Endometrial microvascular endothelial cells (primary cell): ENCODE measurements around the gene ARPP19. TPM values are rescaled to one million over a fixed set of nuclear protein-coding genes. Genes with fewer than 3 reads are reported as not detected.
"Not testable (repeated sequence)": the region's sequence is repeated elsewhere in the genome, so short reads cannot be mapped to it uniquely, and the experiment has no call there.

Experiments
- in situ Hi-C: cut with HindIII; loops from 2 replicates; pipeline ENCODE4 v1.10.0; 2017; ENCODE audit warnings: low sequenced_read_pairs, low pct_unique_long_range_greater_than_20kb; ENCODE audit errors: inconsistent ontology term
- total RNA-seq: library from RNA; depleted of rRNA; stranded (reverse); fragments of >200 nt; gene quantifications from one replicate; pipeline ENCODE4 v1.2.3, GENCODE V29; 2015; ENCODE audit errors: inconsistent ontology term

The ARPP19 gene, protein sequence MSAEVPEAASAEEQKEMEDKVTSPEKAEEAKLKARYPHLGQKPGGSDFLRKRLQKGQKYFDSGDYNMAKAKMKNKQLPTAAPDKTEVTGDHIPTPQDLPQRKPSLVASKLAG
- total RNA-seq = 123 TPM

DNA sequence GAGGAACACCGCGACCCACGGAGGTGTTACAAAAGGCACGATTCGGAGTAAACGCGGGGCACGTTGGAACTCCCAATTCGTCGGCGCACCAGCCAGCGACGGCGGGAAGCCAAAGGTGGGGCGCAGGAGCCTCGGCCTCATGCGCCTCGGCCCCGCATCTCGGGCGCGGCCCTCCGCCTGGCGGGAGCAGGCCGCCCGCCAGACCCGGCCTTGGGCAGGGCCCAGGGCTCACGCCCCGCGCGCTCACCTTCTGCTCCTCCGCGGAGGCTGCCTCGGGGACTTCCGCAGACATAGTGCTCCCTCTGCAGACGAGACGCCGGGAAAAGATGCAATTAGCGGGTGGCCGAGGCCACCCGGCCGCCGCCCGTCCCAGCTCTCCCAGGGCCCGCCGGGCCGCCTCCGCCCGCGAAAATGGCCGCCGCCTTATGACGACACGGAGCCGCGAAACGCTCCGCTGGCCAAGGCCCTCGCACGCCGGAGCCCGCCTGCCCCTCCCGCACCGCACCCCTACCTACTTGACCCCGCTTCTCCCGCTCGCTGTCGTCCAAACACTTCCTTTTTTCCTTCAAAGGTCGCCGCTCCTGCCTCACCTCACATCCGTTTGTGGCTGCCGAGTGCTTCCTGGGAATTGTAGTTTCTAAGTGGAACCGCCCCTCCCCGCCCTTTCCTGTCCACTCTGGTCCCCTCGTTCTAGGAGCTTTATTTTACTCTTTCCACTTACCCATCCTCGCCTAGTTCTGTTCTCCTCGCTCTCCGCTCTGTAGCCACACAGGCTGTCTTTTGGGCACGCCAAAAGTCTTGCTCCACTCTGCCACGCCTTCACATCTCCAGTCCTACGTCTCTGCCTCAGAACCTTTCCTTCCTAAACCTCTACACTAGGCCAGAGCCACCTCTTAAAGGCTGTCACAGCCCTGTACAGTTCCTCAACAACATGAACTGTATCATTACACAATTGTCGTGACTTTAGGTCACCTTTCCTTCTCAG is at the start of gene ARPP19:
TSS of gene ARPP19 (minus strand) at position 430 of the 985 bp plus-strand sequence. CDS start at position 292, 138 bp downstream.
- in situ Hi-C loops = no loop called here

- in situ Hi-C loops = no loop called here
These were observed 48.2 kb upstream of the ARPP19 start for GRCh38 chr15:52617026-52617425.

DNA sequence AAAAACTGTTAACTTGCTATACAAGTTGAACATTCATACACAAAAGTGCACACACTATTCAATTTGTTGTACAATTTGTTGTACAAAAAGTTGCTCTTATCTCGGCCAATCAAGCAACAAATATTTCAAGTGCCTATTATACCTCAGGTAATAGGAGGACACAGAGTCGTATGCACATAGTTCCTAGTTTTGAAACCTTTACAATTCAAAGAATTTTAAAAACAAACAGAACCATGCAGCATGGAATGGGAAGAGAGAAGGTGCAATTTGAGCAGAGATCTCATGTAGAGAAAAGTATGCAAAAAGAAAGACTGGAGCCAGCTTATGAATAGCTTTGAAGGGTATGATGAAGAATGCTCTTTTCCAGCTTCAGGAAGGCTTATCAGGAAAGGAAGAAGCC is 46.5 kb upstream of the ARPP19 start:
- in situ Hi-C loops = no loop called here

DNA sequence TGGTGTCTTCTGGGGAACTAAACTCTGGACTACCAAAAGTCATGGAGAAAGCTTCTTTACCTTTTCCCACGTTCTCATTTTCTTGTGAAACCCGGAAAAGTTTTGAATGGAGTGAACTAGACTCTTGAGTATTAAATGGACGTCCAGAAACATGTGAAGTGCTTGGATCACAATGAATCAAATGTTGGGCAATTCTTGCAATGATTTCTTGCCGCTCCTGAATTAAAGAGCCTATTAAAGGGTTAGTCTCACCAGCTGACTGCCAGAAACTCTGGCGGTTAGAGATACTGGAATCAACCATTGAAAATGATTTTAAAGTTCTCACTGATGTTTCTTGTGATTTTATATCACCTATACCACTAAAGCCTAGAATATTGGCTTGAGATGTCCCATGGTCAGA is 40.8 kb upstream of the ARPP19 start:
- in situ Hi-C loops = no loop called here

DNA sequence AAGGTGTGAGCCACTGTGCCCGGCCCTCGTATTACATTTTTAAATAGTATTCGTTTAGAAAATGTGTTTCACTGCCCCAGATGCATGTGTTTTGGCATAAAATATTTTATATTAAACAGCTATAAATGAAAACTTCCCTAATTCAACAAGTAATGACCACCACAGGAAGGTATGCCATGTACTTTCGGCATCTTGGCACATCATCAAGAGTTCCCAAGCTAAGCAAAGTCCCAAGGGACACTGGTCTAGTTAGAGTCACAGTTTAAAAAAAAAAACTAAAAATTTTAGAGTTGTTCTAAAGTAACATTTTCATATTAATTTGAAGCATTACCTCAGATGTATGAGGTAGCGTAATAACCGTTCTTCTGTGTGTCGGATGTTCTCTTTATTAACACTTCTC is 15.6 kb upstream of the ARPP19 start:
- in situ Hi-C loops = no loop called here

DNA sequence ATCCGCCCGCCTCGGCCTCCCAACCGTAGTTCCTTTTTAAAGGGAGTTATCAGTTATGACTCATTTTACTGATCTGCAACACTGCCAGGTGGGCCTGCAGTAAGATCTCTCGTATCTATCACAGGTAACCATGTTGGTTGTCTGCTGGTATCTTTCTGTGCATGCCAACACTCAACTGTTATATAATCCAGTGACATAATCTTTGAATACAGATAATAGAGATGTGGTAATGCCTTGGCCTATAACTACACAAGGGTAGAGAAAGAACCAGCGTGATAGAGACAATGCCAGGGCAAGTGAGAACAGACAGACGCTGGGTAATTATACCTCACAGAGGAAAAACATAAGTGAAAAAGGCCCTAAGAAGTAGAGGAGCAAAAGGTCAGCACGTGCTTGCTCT is 11.0 kb upstream of the ARPP19 start:
- in situ Hi-C loops = no loop called here

DNA sequence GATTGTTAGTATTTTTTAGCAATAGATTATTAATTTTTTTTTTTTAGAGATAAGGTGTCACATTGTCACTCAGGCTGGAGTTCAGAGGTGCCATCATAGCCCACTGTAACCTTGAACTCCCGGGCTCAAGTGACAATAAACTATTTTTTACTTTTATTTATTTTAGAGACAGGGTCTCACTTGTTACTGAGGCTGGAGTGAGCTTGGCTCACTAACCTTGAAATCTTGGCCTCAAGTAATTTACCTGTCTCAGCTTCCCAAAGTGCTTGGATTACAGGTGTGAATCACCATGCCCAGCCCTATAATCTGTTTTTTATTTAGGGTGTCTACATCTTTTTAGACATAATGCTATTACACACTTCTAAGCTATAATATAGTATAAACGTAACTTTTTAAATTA is 7.9 kb upstream of the ARPP19 start:
- in situ Hi-C loops = no loop called here

GRCh38 chr15:52575573-52575972 is 6.7 kb upstream of the ARPP19 start:
- in situ Hi-C loops = not testable (repeated sequence)

DNA sequence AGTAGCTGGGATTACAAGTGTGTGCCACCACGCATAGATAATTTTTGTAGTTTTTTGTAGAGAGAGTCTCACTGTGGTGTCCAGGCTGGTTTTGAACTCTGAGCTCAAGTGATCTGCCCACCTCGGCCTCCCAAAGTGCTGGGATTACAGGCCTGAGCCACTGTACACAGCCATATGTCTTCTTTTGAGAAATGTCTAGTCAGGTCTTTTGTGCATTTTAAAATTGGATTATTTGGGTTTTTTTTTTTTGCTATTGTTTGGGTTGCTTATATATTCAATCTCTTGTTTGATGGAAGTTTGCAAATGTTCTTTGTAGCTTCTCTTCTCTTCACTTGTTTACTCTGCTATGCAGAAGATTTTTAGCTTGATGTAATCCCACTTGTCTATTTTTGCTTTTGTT is 6.2 kb upstream of the ARPP19 start:
- in situ Hi-C loops = no loop called here

GRCh38 chr15:52574623-52575022 is 5.8 kb upstream of the ARPP19 start:
- in situ Hi-C loops = not testable (repeated sequence)

DNA sequence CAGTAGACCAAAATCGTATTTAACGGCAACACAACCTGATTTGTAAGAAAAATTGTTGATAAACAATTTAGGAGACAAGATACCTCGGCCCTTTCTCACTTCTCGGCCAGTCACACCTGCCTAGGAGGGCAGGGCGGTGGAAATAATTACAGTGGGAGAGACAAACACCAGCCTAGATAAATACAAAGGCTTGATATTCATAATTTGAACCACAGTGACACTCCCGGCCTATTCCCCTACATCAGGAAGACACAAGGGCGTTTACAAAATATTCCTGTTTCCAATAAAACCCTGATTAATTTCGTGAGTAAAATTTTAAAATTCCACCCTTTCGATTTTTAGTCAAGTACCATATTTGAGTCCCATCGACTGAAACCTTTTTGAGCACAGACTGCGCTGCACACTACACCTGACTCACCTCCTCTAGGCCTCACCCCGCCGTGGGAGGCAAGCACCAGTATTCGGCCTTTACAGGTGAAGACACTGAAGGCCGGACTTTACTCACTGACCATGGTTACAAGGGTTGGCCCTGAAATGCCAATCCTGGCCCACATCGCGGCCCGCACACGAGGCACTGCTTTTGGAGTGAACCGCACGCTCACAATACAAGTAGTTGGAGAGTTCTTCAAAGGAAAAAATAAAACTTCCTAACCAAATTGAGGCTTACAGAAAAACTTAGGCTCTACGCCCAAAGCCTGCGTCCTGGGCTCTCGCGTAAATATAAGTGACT is 794 bp downstream of the ARPP19 start:
- in situ Hi-C loops = no loop called here

DNA sequence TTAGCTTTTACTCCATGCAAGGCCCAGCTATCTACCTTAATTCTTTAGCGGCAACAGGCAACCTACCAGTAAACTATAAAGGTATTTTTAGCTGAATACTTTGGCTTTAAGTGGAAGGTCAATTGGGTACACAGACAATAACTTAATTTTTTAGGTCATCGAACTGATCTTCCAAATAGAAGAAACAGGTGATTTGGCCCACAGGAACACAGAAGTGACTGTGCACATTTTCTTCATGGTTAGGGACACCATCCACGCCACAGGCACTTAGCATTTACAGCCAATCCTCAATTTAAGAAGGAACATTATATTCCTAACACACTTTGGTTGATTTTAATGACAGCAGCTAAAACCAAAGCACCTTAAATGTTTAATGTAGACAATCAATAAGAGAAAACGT is 1.9 kb downstream of the ARPP19 start:
- in situ Hi-C loops = no loop called here

DNA sequence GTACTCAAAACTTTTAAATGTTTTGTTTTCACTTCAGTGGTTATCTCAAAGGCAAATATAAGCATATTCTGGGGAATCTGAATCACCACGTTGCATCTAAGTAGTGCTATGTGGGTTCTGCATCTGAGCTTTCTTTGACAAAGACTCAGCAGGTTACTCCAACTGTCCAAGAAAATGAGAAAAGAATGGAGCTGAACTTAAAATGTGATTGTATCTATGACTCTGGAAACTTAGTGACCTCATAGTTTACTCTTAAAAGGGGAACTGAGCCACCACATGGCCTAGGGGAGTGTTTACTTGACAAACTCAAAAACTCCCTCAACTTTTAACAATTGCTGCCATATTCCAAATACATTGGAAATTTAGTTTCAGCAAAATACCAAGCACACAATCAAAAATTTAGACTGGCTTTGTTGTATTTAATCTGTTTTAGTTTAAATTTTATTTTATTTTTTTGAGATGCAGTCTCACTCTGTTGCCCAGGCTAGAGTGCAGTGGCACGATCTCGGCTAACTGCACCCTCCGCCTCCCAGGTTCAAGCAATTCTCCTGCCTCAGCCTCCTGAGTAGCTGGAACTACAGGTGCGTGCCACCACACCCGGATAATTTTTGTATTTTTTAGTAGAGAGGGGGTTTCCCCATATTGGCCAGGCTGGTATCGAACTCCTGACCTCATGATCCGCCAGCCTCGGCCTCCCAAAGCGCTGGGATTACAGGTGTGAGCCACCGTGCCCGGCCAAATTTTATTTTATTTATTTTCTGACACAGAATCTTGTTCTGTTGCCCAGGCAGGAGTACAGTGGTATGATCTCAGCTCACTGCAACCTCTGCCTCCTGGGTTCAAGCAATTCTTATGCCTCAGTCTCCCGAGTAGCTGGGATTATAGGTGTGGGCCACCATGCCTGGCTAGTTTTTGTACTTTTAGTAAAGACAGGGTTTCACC is 3.1 kb downstream of the ARPP19 start:
- in situ Hi-C loops = not testable (repeated sequence)

DNA sequence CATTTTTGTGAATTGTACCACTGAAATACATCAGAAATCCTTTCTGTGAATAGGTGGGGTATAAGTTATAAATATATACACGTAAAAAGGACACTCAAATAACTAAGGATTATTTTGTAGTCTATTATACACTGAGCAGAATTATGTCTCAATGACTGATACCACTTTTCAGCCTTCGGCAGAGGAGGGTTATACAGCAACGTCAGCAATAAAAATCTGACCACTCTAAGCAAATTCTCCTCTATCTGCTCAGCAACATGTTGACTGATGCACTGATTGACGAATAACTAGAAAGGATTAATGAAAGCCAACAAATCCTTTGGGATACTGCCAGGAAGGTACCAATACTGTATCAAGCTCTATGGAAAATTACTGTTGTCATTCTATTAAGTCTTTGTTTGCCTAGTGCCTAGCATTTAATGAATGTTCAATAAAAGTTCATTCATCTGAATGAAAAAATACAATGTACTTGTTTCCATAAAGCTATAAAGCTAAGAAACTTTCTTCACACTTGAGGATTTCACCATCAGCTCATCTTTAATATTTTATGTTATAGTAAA is 5.2 kb downstream of the ARPP19 start:
- in situ Hi-C loops = no loop called here

- in situ Hi-C loops = no loop called here
These were observed 9.3 kb downstream of the ARPP19 start for GRCh38 chr15:52559575-52559974.

DNA sequence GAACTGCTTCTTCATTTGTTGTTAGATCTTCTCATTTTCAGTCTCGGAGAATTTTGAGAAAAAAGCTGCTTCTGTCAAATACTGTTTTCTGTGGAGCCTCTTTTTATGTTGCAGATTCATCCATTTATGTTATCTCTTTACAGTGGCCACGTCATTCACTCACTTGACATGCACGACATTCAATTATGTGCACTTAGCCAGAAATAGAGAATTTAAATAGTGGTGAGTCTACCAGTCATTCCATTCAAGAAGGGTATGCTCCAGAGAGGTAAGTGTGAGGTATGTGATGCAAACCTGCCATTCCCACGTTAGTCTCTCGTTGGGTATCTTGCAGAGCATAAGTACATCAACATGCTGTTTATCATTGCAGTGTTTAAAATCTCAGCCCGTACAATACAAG is 9.8 kb downstream of the ARPP19 start:
- in situ Hi-C loops = no loop called here

DNA sequence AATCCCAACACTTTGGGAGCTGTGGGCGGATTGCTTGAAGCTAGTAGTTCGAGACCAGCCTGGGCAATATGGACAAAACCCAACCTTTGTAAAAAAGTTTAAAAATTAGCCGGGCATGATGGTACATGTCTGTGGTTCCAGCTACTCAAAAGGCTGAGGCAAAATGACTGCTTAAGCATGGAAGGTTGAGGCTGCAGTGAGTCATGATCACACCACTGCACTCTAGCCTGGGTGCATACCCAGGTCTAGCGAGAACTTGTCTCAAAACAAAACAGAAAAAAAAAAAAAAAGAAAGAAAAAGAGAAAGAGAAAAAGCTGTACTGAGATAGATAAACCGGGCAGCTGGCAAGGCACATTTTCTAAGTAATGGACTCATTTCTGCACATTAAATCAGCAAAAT is 10.6 kb downstream of the ARPP19 start:
- in situ Hi-C loops = no loop called here

- in situ Hi-C loops = no loop called here
These were observed 11.6 kb downstream of the ARPP19 start for GRCh38 chr15:52557274-52557641.
